ENCODE measurements around the gene POMC. TPM values are rescaled to one million over a fixed set of nuclear protein-coding genes. Genes with fewer than 3 reads are reported as not detected.

The POMC gene
- total and polyA plus RNA-seq, 9 donors = 2.4 to 6.8 (median 3.4) TPM

DNA sequence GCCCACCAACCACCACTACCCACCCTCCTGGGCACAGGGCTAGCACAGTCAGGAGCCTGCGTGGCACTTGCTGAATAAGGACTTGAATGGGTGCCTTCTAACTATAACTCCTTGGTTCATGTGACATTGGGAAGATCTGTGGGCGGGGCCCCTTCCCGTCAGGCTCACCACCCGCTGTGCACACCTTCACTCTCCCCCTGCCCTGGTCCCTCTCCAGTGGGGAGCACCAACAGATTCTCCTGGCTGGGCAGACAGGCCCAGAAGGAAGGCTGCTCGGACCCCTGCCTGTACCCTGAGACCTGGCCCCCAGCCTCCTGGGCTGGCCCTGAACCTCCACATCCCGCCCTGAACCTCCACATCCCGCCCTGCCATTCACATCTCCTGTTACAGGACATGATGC, 33.4 kb upstream of the POMC start:
- H3K9me3 ChIP-seq (replicated peaks; ENCODE audit: control insufficient read depth, low read depth, low read length) = no peaks in the 10 kb centered on the region
- H3K4me3 ChIP-seq (ENCODE audit: low read length) = no peak overlapping the region
- peaks cover 7% of the 10 kb centered on the region for H3K27me3 ChIP-seq (ENCODE audit: control insufficient read depth, insufficient read depth, low read length)
- H3K36me3 ChIP-seq (ENCODE audit: control insufficient read depth, insufficient read depth, low read length) = no peaks in the 10 kb centered on the region
- H3K27ac ChIP-seq (ENCODE audit: low read length) = no peak overlapping the region
- no peak for DNase-seq
- 87% methylated on average over 5 of the region's 7 CpGs for WGBS (ENCODE audit: insufficient coverage)
- H3K4me1 ChIP-seq (ENCODE audit: control insufficient read depth, insufficient read depth, low read length) = peaks cover 11% of the 10 kb centered on the region

- no peak overlapping the region for H3K27ac ChIP-seq (ENCODE audit: low read length)
- peaks cover 7% of the 10 kb centered on the region for H3K27me3 ChIP-seq (ENCODE audit: control insufficient read depth, insufficient read depth, low read length)
- H3K36me3 ChIP-seq (ENCODE audit: control insufficient read depth, insufficient read depth, low read length) = no peaks in the 10 kb centered on the region
- H3K9me3 ChIP-seq (replicated peaks; ENCODE audit: control insufficient read depth, low read depth, low read length) = no peaks in the 10 kb centered on the region
- no peak overlapping the region for H3K4me3 ChIP-seq (ENCODE audit: low read length)
- 75% methylated on average over 2 of the region's 6 CpGs for WGBS (ENCODE audit: insufficient coverage)
- H3K4me1 ChIP-seq (ENCODE audit: control insufficient read depth, insufficient read depth, low read length) = peaks cover 16% of the 10 kb centered on the region
- DNase-seq = no peak
Measured at GRCh38 chr2:25201265-25201664, 32.9 kb upstream of the POMC start.

- peak; percentile 66 for DNase-seq
- no peaks in the 10 kb centered on the region for H3K9me3 ChIP-seq (replicated peaks; ENCODE audit: control insufficient read depth, low read depth, low read length)
- peaks cover 19% of the 10 kb centered on the region for H3K4me1 ChIP-seq (ENCODE audit: control insufficient read depth, insufficient read depth, low read length)
- H3K27me3 ChIP-seq (ENCODE audit: control insufficient read depth, insufficient read depth, low read length) = peaks cover 4% of the 10 kb centered on the region
- H3K4me3 ChIP-seq (ENCODE audit: low read length) = no peak overlapping the region
- no peak overlapping the region for H3K27ac ChIP-seq (ENCODE audit: low read length)
- no peaks in the 10 kb centered on the region for H3K36me3 ChIP-seq (ENCODE audit: control insufficient read depth, insufficient read depth, low read length)
- no CpG with 5 or more reads among the region's 5 CpGs for WGBS (ENCODE audit: insufficient coverage)
Measured at GRCh38 chr2:25198576-25198975, 30.2 kb upstream of the POMC start.

DNA sequence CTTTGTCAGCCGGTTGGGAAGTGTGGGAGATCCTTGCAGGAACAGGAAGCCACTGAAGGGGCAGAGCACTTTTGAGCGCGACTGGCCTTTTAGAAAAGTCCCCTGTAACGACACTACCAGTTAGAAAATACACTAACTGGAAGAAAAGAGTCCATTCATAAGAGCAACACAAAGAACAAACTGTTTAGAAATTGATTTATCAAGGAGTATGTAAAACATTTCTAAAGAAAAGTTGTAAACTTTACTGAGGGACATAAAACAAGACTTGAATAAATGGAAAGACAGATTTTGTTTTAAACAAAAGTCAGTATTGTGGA, 29.8 kb upstream of the POMC start:
- Histone ChIP-seq H3K4me1 (ENCODE audit: control insufficient read depth, insufficient read depth, low read length) (peaks cover 19% of the 10 kb centered on the region), H3K36me3 (ENCODE audit: control insufficient read depth, insufficient read depth, low read length) (no peaks in the 10 kb centered on the region), H3K4me3 (ENCODE audit: low read length) (no peak overlapping the region), H3K27me3 (ENCODE audit: control insufficient read depth, insufficient read depth, low read length) (peaks cover 2% of the 10 kb centered on the region), H3K9me3 (replicated peaks; ENCODE audit: control insufficient read depth, low read depth, low read length) (no peaks in the 10 kb centered on the region), H3K27ac (ENCODE audit: low read length) (peak overlapping the region; percentile 25)
- no CpG with 5 or more reads among the region's 4 CpGs for WGBS (ENCODE audit: insufficient coverage)
- no peak for DNase-seq

GRCh38 chr2:25197336-25198208, 29.2 kb upstream of the POMC start:
- H3K4me1 ChIP-seq (ENCODE audit: control insufficient read depth, insufficient read depth, low read length) = peaks cover 19% of the 10 kb centered on the region
- peak; percentile 53 for DNase-seq

DNA sequence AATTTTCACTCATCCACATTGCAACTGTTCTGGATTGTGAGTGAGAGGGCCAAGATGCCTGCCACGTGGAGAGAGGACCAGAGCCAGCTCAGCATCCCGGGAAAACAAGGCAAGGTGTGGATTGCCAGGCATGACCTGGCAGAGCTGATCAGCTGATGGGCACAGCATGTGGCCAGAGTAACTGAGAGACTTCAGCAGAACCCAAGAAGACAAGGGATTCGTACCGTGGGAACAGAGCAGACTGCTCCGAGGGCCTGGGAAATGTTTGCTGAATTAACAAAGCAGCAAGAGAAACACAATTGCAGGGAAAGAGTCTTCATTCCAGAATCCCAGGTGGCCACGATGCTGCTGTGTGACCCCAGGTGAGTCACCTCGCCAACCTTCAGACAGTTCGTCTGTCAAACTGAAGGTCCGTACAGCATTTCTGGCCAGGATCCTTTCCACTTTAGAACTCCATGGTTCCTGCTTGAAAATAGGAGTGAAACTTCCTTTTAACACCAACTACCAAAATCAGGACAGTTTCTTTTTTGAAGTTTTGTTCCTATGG, 26.3 kb upstream of the POMC start:
- no peak for DNase-seq
- Histone ChIP-seq H3K36me3 (ENCODE audit: control insufficient read depth, insufficient read depth, low read length) (no peaks in the 10 kb centered on the region), H3K27me3 (ENCODE audit: control insufficient read depth, insufficient read depth, low read length) (peaks cover 2% of the 10 kb centered on the region), H3K4me1 (ENCODE audit: control insufficient read depth, insufficient read depth, low read length) (peaks cover 19% of the 10 kb centered on the region), H3K4me3 (ENCODE audit: low read length) (no peak overlapping the region), H3K9me3 (replicated peaks; ENCODE audit: control insufficient read depth, low read depth, low read length) (no peaks in the 10 kb centered on the region), H3K27ac (ENCODE audit: low read length) (no peak overlapping the region)
- WGBS (ENCODE audit: insufficient coverage) = 81% methylated on average over 8 of the region's 9 CpGs

More at GRCh38 chr2:25197336-25198208, 29.2 kb upstream of the POMC start:
- Histone ChIP-seq H3K9me3 (replicated peaks; ENCODE audit: control insufficient read depth, low read depth, low read length) (no peaks in the 10 kb centered on the region), H3K27ac (ENCODE audit: low read length) (peak overlapping the region; percentile 25), H3K4me3 (ENCODE audit: low read length) (no peak overlapping the region), H3K27me3 (ENCODE audit: control insufficient read depth, insufficient read depth, low read length) (peaks cover 2% of the 10 kb centered on the region), H3K36me3 (ENCODE audit: control insufficient read depth, insufficient read depth, low read length) (no peaks in the 10 kb centered on the region)
- WGBS (ENCODE audit: insufficient coverage) = 36% methylated on average over 10 of the region's 12 CpGs

DNA sequence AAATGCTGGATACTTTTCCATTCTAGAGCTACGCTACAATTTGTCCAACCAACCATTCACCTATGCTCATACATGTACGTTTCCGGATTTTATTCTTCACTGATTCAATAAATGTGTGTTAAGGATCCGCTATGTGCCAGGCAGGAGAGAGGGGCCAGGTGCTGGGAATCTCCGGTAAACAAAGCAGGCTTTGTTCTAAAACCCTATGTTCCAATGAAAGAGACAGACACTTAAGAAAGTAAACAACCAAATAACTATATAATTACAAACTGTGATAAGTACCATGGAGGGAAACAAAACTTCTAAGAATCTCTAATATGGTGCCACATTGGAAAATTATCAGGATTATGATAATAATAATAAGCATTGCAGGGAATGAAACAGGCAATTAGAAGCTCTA, 22.2 kb upstream of the POMC start:
- no peak overlapping the region for H3K27ac ChIP-seq (ENCODE audit: low read length)
- H3K36me3 ChIP-seq (ENCODE audit: control insufficient read depth, insufficient read depth, low read length) = no peaks in the 10 kb centered on the region

GRCh38 chr2:25188405-25188804, 20.0 kb upstream of the POMC start:
- Histone ChIP-seq H3K4me1 (ENCODE audit: control insufficient read depth, insufficient read depth, low read length) (no peaks in the 10 kb centered on the region), H3K36me3 (ENCODE audit: control insufficient read depth, insufficient read depth, low read length) (no peaks in the 10 kb centered on the region), H3K9me3 (replicated peaks; ENCODE audit: control insufficient read depth, low read depth, low read length) (no peaks in the 10 kb centered on the region), H3K4me3 (ENCODE audit: low read length) (no peak overlapping the region), H3K27ac (ENCODE audit: low read length) (no peak overlapping the region), H3K27me3 (ENCODE audit: control insufficient read depth, insufficient read depth, low read length) (peaks cover 2% of the 10 kb centered on the region)
- WGBS (ENCODE audit: insufficient coverage) = no CpG with 5 or more reads among the region's 4 CpGs
- DNase-seq = no peak

More for the DNA sequence above, 22.2 kb upstream of the POMC start:
- H3K4me3 ChIP-seq (ENCODE audit: low read length) = no peak overlapping the region
- DNase-seq = no peak
- peaks cover 2% of the 10 kb centered on the region for H3K27me3 ChIP-seq (ENCODE audit: control insufficient read depth, insufficient read depth, low read length)
- 70% methylated on average over 2 of the region's 5 CpGs for whole genome bisulfite sequencing (ENCODE audit: insufficient coverage)
- no peaks in the 10 kb centered on the region for H3K9me3 ChIP-seq (replicated peaks; ENCODE audit: control insufficient read depth, low read depth, low read length)
- H3K4me1 ChIP-seq (ENCODE audit: control insufficient read depth, insufficient read depth, low read length) = no peaks in the 10 kb centered on the region

GRCh38 chr2:25187729-25188350, 19.5 kb upstream of the POMC start:
- Histone ChIP-seq H3K36me3 (ENCODE audit: control insufficient read depth, insufficient read depth, low read length) (no peaks in the 10 kb centered on the region), H3K27ac (ENCODE audit: low read length) (no peak overlapping the region), H3K9me3 (replicated peaks; ENCODE audit: control insufficient read depth, low read depth, low read length) (no peaks in the 10 kb centered on the region), H3K27me3 (ENCODE audit: control insufficient read depth, insufficient read depth, low read length) (peaks cover 2% of the 10 kb centered on the region), H3K4me1 (ENCODE audit: control insufficient read depth, insufficient read depth, low read length) (no peaks in the 10 kb centered on the region), H3K4me3 (ENCODE audit: low read length) (no peak overlapping the region)
- 59% methylated on average over 10 of the region's 11 CpGs for WGBS (ENCODE audit: insufficient coverage)
- no peak for DNase-seq

GRCh38 chr2:25184254-25184653, 15.9 kb upstream of the POMC start:
- H3K9me3 ChIP-seq (replicated peaks; ENCODE audit: control insufficient read depth, low read depth, low read length) = peaks cover 4% of the 10 kb centered on the region
- peaks cover 4% of the 10 kb centered on the region for H3K27me3 ChIP-seq (ENCODE audit: control insufficient read depth, insufficient read depth, low read length)
- no peaks in the 10 kb centered on the region for H3K36me3 ChIP-seq (ENCODE audit: control insufficient read depth, insufficient read depth, low read length)
- WGBS (ENCODE audit: insufficient coverage) = 52% methylated on average over 5 of the region's 5 CpGs
- H3K27ac ChIP-seq (ENCODE audit: low read length) = no peak overlapping the region
- H3K4me3 ChIP-seq (ENCODE audit: low read length) = no peak overlapping the region
- no peak for DNase-seq
- H3K4me1 ChIP-seq (ENCODE audit: control insufficient read depth, insufficient read depth, low read length) = no peaks in the 10 kb centered on the region

Data from muscle of leg (tissue), 11 donors.